GM19468 (cell line): ENCODE results near the gene DCHS1.
"Not testable (repeated sequence)": the region's sequence is repeated elsewhere in the genome, so short reads cannot be mapped to it uniquely, and the experiment has no call there.

Source experiments
- ATAC-seq: cut with Tn5 transposase; IDR thresholded peaks from one replicate; pipeline ENCODE4 v1.9.1; 2021; ENCODE audit warnings: mild to moderate bottlenecking, moderate library complexity, moderate number of reproducible peaks; ENCODE audit not compliant: unreplicated experiment; ENCODE audit errors: extremely low read depth

DCHS1 gene

GRCh38 chr11:6655790-6656583 is at the start of gene DCHS1:
TSS of gene DCHS1 (minus strand) at chr11:6655809. CDS start at chr11:6641613, 14,196 bp downstream.
- ATAC-seq, result no peak

GRCh38 chr11:6703247-6704063 is 47.8 kb upstream of the DCHS1 start:
- no peak for ATAC-seq

- not testable (repeated sequence) for ATAC-seq
These were observed 46.3 kb upstream of the DCHS1 start for GRCh38 chr11:6701955-6702354.

- ATAC-seq, result no peak
These were observed 39.8 kb upstream of the DCHS1 start for GRCh38 chr11:6695377-6695776.

GRCh38 chr11:6694229-6694535 is 38.6 kb upstream of the DCHS1 start:
- ATAC-seq, result no peak

- no peak for ATAC-seq
These were observed 38.0 kb upstream of the DCHS1 start for GRCh38 chr11:6693342-6694228.

- no peak for ATAC-seq
These were observed 36.5 kb upstream of the DCHS1 start for GRCh38 chr11:6692128-6692527.

- not testable (repeated sequence) for ATAC-seq
These were observed 35.0 kb upstream of the DCHS1 start for GRCh38 chr11:6690431-6691132.

- ATAC-seq, result no peak
These were observed 32.3 kb upstream of the DCHS1 start for GRCh38 chr11:6687876-6688275.

GRCh38 chr11:6686006-6686405 is 30.4 kb upstream of the DCHS1 start:
- no peak for ATAC-seq

GRCh38 chr11:6684068-6684467 is 28.5 kb upstream of the DCHS1 start:
- ATAC-seq, result not testable (repeated sequence)

- peak; percentile 86 for ATAC-seq
These were observed 27.6 kb upstream of the DCHS1 start, which contains the start of gene MRPL17 for GRCh38 chr11:6682936-6683861. TSS of gene MRPL17 (minus strand) at chr11:6683340. CDS start at chr11:6683296, 44 bp downstream.

GRCh38 chr11:6682591-6682935 is 27.0 kb upstream of the DCHS1 start:
- no peak for ATAC-seq

GRCh38 chr11:6681949-6682348 is 26.3 kb upstream of the DCHS1 start:
- ATAC-seq, result no peak

GRCh38 chr11:6681505-6681904 is 25.9 kb upstream of the DCHS1 start:
- no peak for ATAC-seq

GRCh38 chr11:6677018-6677417 is 21.4 kb upstream of the DCHS1 start:
- no peak for ATAC-seq

- ATAC-seq, result no peak
These were observed 19.3 kb upstream of the DCHS1 start for GRCh38 chr11:6674862-6675261.

- no peak for ATAC-seq
These were observed 18.6 kb upstream of the DCHS1 start for GRCh38 chr11:6674219-6674597.
